T-cell (primary cell): ENCODE results near the gene CAMK2A. TPM values are rescaled to one million over a fixed set of nuclear protein-coding genes. Genes with fewer than 3 reads are reported as not detected.

ENCODE experiments used
- ATAC-seq, 4 experiments: fragments of 200-7000 bp in 3 of 4; fragments of 150-1000 bp in 1 of 4; cut with Tn5 transposase; replicated peaks in 1 of 4; 1 replicate in 3 of 4; 2 replicates in 1 of 4; pipeline ENCODE4 v1.10.0; 2021; ENCODE audit warnings: moderate library complexity in 3 of 4, mild to moderate bottlenecking in 2 of 4, moderate number of reproducible peaks in 1 of 4
- CTCF ChIA-PET, 2 donors: fragments of 300-600 bp; sonication (Branson Sonifier 250); formaldehyde crosslinking; loops; one replicate each; lab custom pipeline; 2022; ENCODE audit warnings: antibody characterized with exemption in 2 of 2; lab: Charles Lee
- POLR2A ChIA-PET, 2 donors: fragments of 300-600 bp; sonication (Branson Sonifier 250); formaldehyde crosslinking; loops; one replicate each; lab custom pipeline; 2022; ENCODE audit warnings: antibody characterized with exemption in 2 of 2; lab: Charles Lee
- DNase-seq, 35 experiments: peaks; one replicate each; pipeline versions ENCODE4 v3.0.0 to v3.0.0-alpha.2; 2013 to 2023
- H3K27ac ChIP-seq: one replicate; pipeline ENCODE4 v1.5.1; 2013; ENCODE audit warnings: low read length
- H3K27me3 ChIP-seq, 2 experiments: replicated peaks in 1 of 2; 1 replicate in 1 of 2; 2 replicates in 1 of 2; pipeline versions ENCODE4 v1.6.1 to v1.7.0; 2013; ENCODE audit warnings: low read length in 1 of 2, mixed read lengths in 1 of 2; ENCODE audit not compliant: control insufficient read depth in 2 of 2, insufficient read depth in 2 of 2; ENCODE audit errors: extremely low read depth in 1 of 2
- H3K36me3 ChIP-seq, 2 donors: 1 replicate in 1 of 2; 2 replicates in 1 of 2; pipeline versions ENCODE4 v1.6.1 to v1.7.0; 2013; ENCODE audit warnings: low read length in 1 of 2; ENCODE audit not compliant: control insufficient read depth in 2 of 2, insufficient read depth in 1 of 2; ENCODE audit errors: extremely low read depth in 1 of 2
- H3K4me1 ChIP-seq, 2 experiments: 1 replicate in 1 of 2; 2 replicates in 1 of 2; pipeline versions ENCODE4 v1.6.1 to v1.7.0; 2013; ENCODE audit warnings: low read length in 2 of 2, mixed read lengths in 1 of 2; ENCODE audit not compliant: insufficient read depth in 2 of 2, control insufficient read depth in 1 of 2; ENCODE audit errors: extremely low read depth in 1 of 2
- H3K4me3 ChIP-seq, 2 donors: 1 replicate in 1 of 2; 2 replicates in 1 of 2; pipeline versions ENCODE4 v1.5.1 to v1.7.0; 2013; ENCODE audit warnings: mild to moderate bottlenecking in 2 of 2, low read length in 1 of 2, moderate library complexity in 1 of 2; ENCODE audit not compliant: control insufficient read depth in 1 of 2; ENCODE audit errors: extremely low read depth in 1 of 2
- H3K9me3 ChIP-seq: 2 replicates; pipeline ENCODE4 v1.7.0; 2013
- H3K27ac Mint-ChIP-seq, 2 donors: one replicate each; pipeline ENCODE4 v1.8.0; 2020 to 2021; ENCODE audit warnings: mild to moderate bottlenecking in 2 of 2, mixed read lengths in 2 of 2
- H3K27me3 Mint-ChIP-seq, 2 donors: one replicate each; pipeline ENCODE4 v1.8.0; 2021 to 2022; ENCODE audit warnings: mixed read lengths in 2 of 2
- H3K36me3 Mint-ChIP-seq: one replicate; pipeline ENCODE4 v1.8.0; 2021; ENCODE audit warnings: mixed read lengths
- H3K4me1 Mint-ChIP-seq, 3 donors: one replicate each; pipeline ENCODE4 v1.8.0; 2020 to 2022; ENCODE audit warnings: mixed read lengths in 3 of 3, mild to moderate bottlenecking in 1 of 3
- H3K4me3 Mint-ChIP-seq, 3 donors: one replicate each; pipeline ENCODE4 v1.8.0; 2020 to 2022; ENCODE audit warnings: mild to moderate bottlenecking in 3 of 3, mixed read lengths in 3 of 3, moderate library complexity in 3 of 3
- H3K9me3 Mint-ChIP-seq, 3 donors: one replicate each; pipeline ENCODE4 v1.8.0; 2020 to 2022; ENCODE audit warnings: mixed read lengths in 3 of 3
- WGBS: methylation state at CpG from one replicate; pipeline ENCODE4 v1.1.5; 2013; ENCODE audit warnings: missing lambda C conversion rate; ENCODE audit not compliant: insufficient coverage; 5-methylcytosine and 5-hydroxymethylcytosine counted together
- total RNA-seq, 35 experiments: library from RNA in 6 of 35; stranded (reverse) in 6 of 35; fragments of 120-200 nt in 1 of 35; gene quantifications; one replicate each; pipeline versions ENCODE4 v1.2.1 to v1.2.4 and lab custom pipeline; 2013 to 2026

Gene CAMK2A
- total RNA-seq, 5 donors from 2014 or later (not counting 1 experiment from before 2014, with no cell fraction given), result not detected

- Histone ChIP-seq H3K27me3 (peaks cover 0 to 56% of the 10 kb centered on the region in 2 experiments), H3K9me3 (no peaks in the 10 kb centered on the region), H3K4me3 (peak overlapping the region in 1 of 2 donors; percentile 27), H3K27ac (no peak overlapping the region), H3K4me1 (peaks cover 0 to 29% of the 10 kb centered on the region in 2 experiments), H3K36me3 (no peaks in the 10 kb centered on the region)
- DNase-seq (peak in 32 of 35 experiments; percentile 1 to 44 (median 20)), ATAC-seq (peak; percentile 48 to 75 (median 62))
- Mint-ChIP-seq H3K9me3 (no peaks in the 10 kb centered on the region), H3K4me3 (peak overlapping the region in 2 of 3 donors; percentile 31 to 37), H3K27me3 (peaks cover 13 to 24% of the 10 kb centered on the region in 2 donors), H3K36me3 (no peaks in the 10 kb centered on the region), H3K27ac (no peak overlapping the region), H3K4me1 (peaks cover 18 to 23% (median 19%) of the 10 kb centered on the region in 3 donors)
- ChIA-PET POLR2A (no interaction called here), CTCF (no interaction called here)
- 6% methylated on average over 12 of the region's 21 CpGs for whole genome bisulfite sequencing
Measured at GRCh38 chr5:150209099-150209635, 80.4 kb downstream of the CAMK2A start.

DNA sequence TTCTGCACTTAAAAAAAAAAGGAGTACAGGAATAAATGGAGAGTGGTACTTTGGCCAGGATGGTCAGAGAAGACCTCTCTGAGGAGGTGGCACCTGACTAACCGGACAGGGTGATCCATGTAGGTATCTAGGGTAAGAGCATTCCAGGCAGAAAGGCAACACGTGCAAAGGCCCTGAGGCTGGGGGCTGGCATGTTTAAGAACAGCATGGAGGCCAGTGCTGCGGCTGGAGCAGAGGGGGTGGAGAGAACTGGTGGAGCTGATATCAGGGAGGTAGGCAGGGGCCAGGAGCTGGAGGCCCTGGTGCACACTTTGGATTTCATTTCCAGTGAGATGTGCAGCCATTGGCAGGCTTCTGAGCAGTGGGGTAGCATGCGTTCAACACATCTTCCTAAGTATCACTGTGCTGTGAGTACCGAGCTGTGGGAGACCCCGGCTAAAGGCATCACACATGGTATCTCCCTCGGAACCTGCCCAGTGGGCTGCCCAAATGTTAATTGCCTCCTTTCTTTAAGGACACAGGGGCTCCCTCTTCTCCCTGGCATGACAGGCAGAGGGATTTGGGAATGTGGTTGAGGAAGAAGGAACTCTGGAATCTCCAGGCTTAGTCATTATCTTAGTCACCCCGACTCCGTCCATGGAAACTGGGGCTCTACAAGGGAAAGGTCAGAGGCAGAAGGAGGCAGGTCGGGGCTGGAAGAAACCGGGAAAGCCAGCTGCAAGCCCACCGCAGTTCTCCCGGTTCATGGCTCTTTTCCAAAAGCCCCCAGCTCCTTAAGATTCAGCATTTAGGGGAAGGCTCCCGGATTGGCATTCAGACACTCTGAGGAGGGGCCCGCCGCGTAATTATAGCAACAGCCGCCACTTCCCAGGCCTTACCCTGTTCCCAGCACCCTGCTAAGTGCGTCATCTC lies 81.1 kb downstream of the CAMK2A start:
- POLR2A ChIA-PET, result no interaction called here
- H3K9me3 Mint-ChIP-seq, result no peaks in the 10 kb centered on the region
- no peak overlapping the region for H3K27ac ChIP-seq
- H3K27ac Mint-ChIP-seq, result peak overlapping the region in 1 of 2 donors; percentile 39
- ATAC-seq (no peak), DNase-seq (no peak)
- H3K36me3 Mint-ChIP-seq, result no peaks in the 10 kb centered on the region
- peak overlapping the region in 1 of 3 donors; percentile 37 for H3K4me3 Mint-ChIP-seq
- H3K4me3 ChIP-seq, result peak overlapping the region in 1 of 2 donors; percentile 27
- 63% methylated on average over 14 of the region's 19 CpGs for WGBS
- peaks cover 18 to 23% (median 19%) of the 10 kb centered on the region in 3 donors for H3K4me1 Mint-ChIP-seq
- H3K9me3 ChIP-seq, result no peaks in the 10 kb centered on the region
- H3K27me3 Mint-ChIP-seq, result peaks cover 13 to 24% of the 10 kb centered on the region in 2 donors
- CTCF ChIA-PET, result no interaction called here
- no peaks in the 10 kb centered on the region for H3K36me3 ChIP-seq
- H3K27me3 ChIP-seq, result peaks cover 0 to 56% of the 10 kb centered on the region in 2 experiments
- peaks cover 0 to 29% of the 10 kb centered on the region in 2 experiments for H3K4me1 ChIP-seq

DNA sequence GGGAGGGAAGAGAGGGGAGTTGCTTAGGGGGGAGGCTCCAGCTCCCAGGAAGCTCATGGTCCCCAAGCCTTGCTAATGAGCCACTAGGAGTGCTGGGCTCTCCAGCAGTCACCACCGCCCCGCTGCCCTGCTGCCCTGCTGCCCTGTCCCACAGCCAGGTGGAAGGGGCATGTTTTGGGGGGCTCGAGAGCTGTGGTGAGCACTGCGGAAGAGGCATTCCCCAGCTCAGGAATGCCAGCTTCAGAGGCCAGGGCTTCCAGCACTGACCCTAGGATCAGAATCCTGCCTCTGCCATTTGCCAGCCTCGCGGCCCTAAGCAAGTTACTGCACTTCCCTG lies 82.8 kb downstream of the CAMK2A start:
- peaks cover 0 to 29% of the 10 kb centered on the region in 2 experiments for H3K4me1 ChIP-seq
- H3K4me3 ChIP-seq, result no peak overlapping the region
- H3K4me3 Mint-ChIP-seq, result no peak overlapping the region
- H3K27me3 ChIP-seq, result peaks cover 0 to 60% of the 10 kb centered on the region in 2 experiments
- H3K4me1 Mint-ChIP-seq, result peaks cover 18 to 23% (median 19%) of the 10 kb centered on the region in 3 donors
- H3K27ac Mint-ChIP-seq, result no peak overlapping the region
- no peak for DNase-seq
- POLR2A ChIA-PET, result no interaction called here
- H3K36me3 ChIP-seq, result no peaks in the 10 kb centered on the region
- no peaks in the 10 kb centered on the region for H3K9me3 ChIP-seq
- no peak for ATAC-seq
- H3K36me3 Mint-ChIP-seq, result no peaks in the 10 kb centered on the region
- WGBS, result no CpG with 5 or more reads among the region's 6 CpGs
- no peak overlapping the region for H3K27ac ChIP-seq
- no peaks in the 10 kb centered on the region for H3K9me3 Mint-ChIP-seq
- CTCF ChIA-PET, result no interaction called here
- H3K27me3 Mint-ChIP-seq, result peaks cover 13 to 24% of the 10 kb centered on the region in 2 donors

- no peak for ATAC-seq
- Mint-ChIP-seq H3K9me3 (no peaks in the 10 kb centered on the region), H3K27me3 (peaks cover 13 to 24% of the 10 kb centered on the region in 2 donors)
Measured at GRCh38 chr5:150206098-150206778, 83.3 kb downstream of the CAMK2A start.

GRCh38 chr5:150204590-150204960 lies 85.0 kb downstream of the CAMK2A start:
- no peak overlapping the region for H3K27ac Mint-ChIP-seq
- Histone ChIP-seq H3K27ac (no peak overlapping the region), H3K36me3 (no peaks in the 10 kb centered on the region), H3K27me3 (peaks cover 0 to 53% of the 10 kb centered on the region in 2 experiments), H3K4me1 (peaks cover 0 to 25% of the 10 kb centered on the region in 2 experiments), H3K4me3 (no peak overlapping the region), H3K9me3 (no peaks in the 10 kb centered on the region)
- CTCF ChIA-PET, result no interaction called here
- ATAC-seq, result no peak
- H3K4me3 Mint-ChIP-seq, result no peak overlapping the region
- peaks cover 16 to 18% (median 17%) of the 10 kb centered on the region in 3 donors for H3K4me1 Mint-ChIP-seq
- 86% methylated on average over 4 of the region's 13 CpGs for WGBS
- H3K9me3 Mint-ChIP-seq, result no peaks in the 10 kb centered on the region
- POLR2A ChIA-PET, result no interaction called here
- DNase-seq, result no peak
- H3K27me3 Mint-ChIP-seq, result peaks cover 17 to 26% of the 10 kb centered on the region in 2 donors
- H3K36me3 Mint-ChIP-seq, result no peaks in the 10 kb centered on the region

More at GRCh38 chr5:150206098-150206778, 83.3 kb downstream of the CAMK2A start:
- no peak overlapping the region for H3K27ac Mint-ChIP-seq
- H3K36me3 Mint-ChIP-seq, result no peaks in the 10 kb centered on the region
- ChIA-PET POLR2A (no interaction called here), CTCF (no interaction called here)
- Histone ChIP-seq H3K4me1 (peaks cover 0 to 29% of the 10 kb centered on the region in 2 experiments), H3K4me3 (no peak overlapping the region), H3K36me3 (no peaks in the 10 kb centered on the region), H3K27me3 (peaks cover 0 to 60% of the 10 kb centered on the region in 2 experiments), H3K9me3 (no peaks in the 10 kb centered on the region), H3K27ac (no peak overlapping the region)
- 33% methylated on average over 2 of the region's 6 CpGs for WGBS
- H3K4me1 Mint-ChIP-seq, result peaks cover 18 to 23% (median 19%) of the 10 kb centered on the region in 3 donors
- H3K4me3 Mint-ChIP-seq, result no peak overlapping the region
- DNase-seq, result peak in 1 of 35 experiments; percentile 10
